Epithelial cell of prostate (primary cell): ENCODE results near the gene IGF2.

Source experiments
- DNase-seq: peaks from one replicate; pipeline ENCODE4 v3.0.0-alpha.2; 2011; ENCODE audit warnings: low read depth, low spot score
- H3K27ac ChIP-seq: fragments of 450-650 bp; 2 replicates; pipeline ENCODE4 v1.5.1; 2017; ENCODE audit warnings: mild to moderate bottlenecking

The IGF2 gene

GRCh38 chr11:2171591-2172003, 32.4 kb upstream of the IGF2 start, which contains the start of gene TH:
TSS of gene TH (minus strand) at chr11:2171815. CDS start at chr11:2171786, 29 bp downstream.
- H3K27ac ChIP-seq: no peak within 1 kb of the TSS
- DNase-seq: no peak

GRCh38 chr11:2169626-2170570, 30.7 kb upstream of the IGF2 start:
- no peak overlapping the region for H3K27ac ChIP-seq
- no peak for DNase-seq

GRCh38 chr11:2169005-2169378, 29.8 kb upstream of the IGF2 start:
- H3K27ac ChIP-seq: no peak overlapping the region

DNA sequence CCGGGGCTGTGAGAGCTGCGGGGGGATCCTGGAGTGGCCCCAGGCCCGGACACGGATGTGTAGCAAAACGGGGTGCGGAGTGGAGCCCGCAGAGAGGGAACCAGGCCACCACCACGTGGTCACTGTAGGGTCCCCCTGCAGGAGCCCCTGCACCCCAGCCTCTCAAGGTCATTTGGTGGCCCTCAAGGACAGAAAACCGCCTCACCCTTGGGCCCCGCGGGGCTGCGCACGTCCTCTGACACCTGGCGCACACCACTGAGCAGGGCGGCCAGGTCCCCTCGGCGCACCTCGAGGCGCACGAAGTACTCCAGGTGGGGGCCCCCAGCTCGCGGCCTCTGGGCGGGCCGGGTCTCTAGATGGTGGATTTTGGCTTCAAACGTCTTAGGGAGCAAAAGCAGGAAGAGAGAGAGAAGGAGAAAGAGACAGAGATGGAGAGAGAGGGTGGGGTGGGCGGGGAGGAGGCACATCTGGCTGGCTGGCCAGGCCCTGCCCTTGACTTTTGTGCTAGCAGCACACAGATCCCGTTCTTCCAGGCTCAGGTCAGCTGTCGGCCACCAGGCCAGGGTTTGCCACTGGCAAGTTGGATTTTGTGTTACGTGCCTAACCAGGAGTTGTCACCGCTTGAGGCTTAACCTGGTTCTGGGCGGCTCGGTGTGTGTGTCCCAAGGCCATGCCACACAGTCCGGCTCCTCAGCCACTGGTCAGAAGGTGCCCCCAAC, 29.3 kb upstream of the IGF2 start:
- H3K27ac ChIP-seq: no peak overlapping the region
- DNase-seq: no peak

More at GRCh38 chr11:2169005-2169378, 29.8 kb upstream of the IGF2 start:
- no peak for DNase-seq

- DNase-seq: no peak
- no peak overlapping the region for H3K27ac ChIP-seq
Measured at GRCh38 chr11:2167141-2168045, 28.2 kb upstream of the IGF2 start.

GRCh38 chr11:2166091-2166851, 27.1 kb upstream of the IGF2 start:
- no peak for DNase-seq
- H3K27ac ChIP-seq: no peak overlapping the region

- DNase-seq: no peak
Measured at GRCh38 chr11:2165571-2165970, 26.4 kb upstream of the IGF2 start.

DNA sequence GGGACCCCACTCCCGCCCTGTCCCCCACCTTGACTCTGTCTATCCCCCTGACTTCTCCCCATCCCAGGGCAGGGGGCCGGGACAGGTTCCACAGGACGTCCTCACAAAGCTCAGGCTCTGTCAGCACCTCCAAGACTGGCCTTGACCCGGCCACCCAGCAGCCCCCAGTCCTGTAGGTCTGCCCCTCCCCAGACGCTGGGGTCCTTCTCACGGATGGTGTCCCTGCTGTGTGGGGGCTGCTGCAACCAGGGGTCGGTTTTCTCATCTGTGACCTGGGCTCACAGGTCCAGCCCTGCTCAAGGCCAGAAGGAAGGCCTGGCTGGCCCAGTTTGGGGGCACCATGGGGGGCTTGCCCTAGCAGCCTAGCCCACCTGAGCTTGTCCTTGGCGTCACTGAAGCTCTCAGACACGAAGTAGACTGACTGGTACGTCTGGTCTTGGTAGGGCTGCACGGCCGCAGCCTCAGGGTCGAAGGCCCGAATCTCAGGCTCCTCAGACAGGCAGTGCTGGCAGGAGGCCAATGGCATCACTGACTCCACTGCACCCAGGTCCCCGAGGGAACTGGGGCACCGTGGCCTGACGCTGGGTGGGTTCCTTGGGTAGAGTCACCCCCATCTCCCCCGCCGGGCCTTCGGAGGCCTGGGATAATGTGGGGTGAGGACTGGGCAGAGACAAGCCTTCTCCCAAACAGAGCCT, 25.8 kb upstream of the IGF2 start:
- H3K27ac ChIP-seq: no peak overlapping the region
- DNase-seq: no peak

More at GRCh38 chr11:2165571-2165970, 26.4 kb upstream of the IGF2 start:
- no peak overlapping the region for H3K27ac ChIP-seq

- H3K27ac ChIP-seq: no peak overlapping the region
- no peak for DNase-seq
Measured at GRCh38 chr11:2164081-2164480, 24.9 kb upstream of the IGF2 start.

DNA sequence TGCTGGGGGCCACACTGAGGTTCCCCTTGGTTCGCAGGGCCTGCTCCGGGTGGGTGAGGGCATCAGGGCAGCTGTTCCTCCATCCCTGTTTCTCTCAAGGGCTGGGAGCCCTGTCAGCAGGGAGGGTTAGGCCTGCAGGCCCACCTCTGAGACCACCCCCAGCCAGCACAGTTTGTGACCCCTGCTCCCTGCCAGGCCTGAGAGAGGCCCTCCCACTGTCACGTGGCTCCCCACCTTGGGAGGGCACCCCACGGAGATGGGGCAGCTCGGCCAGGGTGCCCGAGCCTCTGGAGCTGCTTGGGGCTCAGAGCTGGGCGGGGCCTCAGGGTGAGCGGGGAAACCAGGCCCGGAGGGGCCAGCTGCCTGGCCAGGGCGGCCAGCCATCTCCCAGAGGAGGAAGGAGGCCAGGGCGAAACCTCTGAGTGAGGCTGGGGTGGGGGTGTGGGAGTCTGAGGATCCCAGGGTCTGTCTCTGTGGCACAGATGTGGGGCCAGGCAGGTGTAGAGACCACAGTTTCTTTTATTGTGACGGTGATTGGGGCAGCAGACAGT, 24.3 kb upstream of the IGF2 start:
- no peak for DNase-seq

DNA sequence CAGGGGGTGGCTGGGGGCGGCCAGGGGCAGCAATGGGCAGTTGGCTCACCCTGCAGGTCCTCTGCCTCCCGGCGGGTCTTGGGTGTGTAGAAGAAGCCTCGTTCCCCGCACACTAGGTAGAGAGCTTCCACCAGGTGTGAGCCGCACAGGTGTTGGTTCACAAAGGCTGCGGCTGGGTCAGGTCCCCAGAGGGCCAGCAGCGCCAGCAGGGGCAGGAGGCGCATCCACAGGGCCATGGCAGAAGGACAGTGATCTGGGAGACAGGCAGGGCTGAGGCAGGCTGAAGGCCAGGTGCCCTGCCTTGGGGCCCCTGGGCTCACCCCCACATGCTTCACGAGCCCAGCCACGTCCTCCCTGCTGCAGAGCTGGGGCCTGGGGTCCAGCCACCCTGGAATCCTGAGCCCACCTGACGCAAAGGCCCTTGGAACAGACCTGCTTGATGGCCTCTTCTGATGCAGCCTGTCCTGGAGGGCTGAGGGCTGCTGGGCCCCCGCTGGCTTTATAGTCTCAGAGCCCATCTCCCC, 21.6 kb upstream of the IGF2 start, which contains the start of gene INS:
INS (minus strand) TSS at position 474 of the 524 bp plus-strand sequence; CDS start at position 236, 238 bp downstream.
- DNase-seq: no peak
- H3K27ac ChIP-seq: no peak within 1 kb of the TSS

More for the DNA sequence above, 24.3 kb upstream of the IGF2 start:
- no peak overlapping the region for H3K27ac ChIP-seq

DNA sequence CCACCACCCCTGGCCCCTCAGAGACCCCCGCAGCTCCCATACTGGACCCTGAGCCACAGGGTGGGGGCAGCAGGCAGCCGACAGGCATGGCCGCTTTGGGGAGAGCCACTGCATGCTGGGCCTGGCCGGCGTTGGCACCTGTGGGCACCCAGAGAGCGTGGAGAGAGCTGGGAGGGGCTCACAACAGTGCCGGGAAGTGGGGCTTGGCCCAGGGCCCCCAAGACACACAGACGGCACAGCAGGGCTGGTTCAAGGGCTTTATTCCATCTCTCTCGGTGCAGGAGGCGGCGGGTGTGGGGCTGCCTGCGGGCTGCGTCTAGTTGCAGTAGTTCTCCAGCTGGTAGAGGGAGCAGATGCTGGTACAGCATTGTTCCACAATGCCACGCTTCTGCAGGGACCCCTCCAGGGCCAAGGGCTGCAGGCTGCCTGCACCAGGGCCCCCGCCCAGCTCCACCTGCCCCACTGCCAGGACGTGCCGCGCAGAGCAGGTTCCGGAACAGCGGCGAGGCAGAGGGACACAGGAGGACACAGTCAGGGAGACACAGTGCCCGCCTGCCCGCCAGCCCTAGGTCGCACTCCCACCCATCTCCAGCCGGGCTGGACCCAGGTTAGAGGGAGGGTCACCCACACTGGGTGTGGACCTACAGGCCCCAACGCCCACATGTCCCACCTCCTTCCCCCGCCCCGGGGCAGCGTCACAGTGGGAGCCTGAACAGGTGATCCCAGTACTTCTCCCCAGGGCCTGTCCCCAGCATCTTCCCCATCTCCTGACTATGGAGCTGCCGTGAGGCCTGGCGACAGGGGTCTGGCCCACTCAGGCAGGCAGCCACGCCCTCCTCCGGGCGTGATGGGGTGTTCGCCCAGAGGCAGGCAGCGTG, 20.6 kb upstream of the IGF2 start:
- DNase-seq: no peak
- no peak overlapping the region for H3K27ac ChIP-seq

- H3K27ac ChIP-seq: no peak overlapping the region
Measured at GRCh38 chr11:2158966-2159365, 19.8 kb upstream of the IGF2 start.

DNA sequence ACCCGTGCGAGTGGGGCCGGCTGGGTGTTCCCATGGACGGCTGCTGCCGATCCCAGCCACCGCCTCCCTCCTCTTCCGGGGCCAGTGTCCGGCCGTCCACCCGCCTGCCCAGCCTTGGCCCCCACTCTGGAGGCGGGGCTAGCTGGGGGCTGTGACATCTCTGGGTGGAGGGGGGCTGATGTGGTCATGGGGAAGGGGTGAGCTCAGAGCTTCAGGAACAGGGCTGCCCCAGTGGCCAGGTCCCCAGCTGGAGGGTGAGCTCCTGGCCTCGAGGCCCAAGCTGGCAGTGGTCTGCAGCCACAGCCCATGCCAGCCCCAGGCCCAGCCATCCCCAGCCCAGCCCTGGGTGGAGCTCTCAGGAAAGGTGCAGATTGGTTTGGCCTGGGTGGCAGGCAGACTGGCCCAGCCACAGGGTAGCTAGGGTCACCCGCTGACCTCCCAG, 19.1 kb upstream of the IGF2 start:
- no peak for DNase-seq
- H3K27ac ChIP-seq: no peak overlapping the region

More at GRCh38 chr11:2158966-2159365, 19.8 kb upstream of the IGF2 start:
- DNase-seq: no peak

DNA sequence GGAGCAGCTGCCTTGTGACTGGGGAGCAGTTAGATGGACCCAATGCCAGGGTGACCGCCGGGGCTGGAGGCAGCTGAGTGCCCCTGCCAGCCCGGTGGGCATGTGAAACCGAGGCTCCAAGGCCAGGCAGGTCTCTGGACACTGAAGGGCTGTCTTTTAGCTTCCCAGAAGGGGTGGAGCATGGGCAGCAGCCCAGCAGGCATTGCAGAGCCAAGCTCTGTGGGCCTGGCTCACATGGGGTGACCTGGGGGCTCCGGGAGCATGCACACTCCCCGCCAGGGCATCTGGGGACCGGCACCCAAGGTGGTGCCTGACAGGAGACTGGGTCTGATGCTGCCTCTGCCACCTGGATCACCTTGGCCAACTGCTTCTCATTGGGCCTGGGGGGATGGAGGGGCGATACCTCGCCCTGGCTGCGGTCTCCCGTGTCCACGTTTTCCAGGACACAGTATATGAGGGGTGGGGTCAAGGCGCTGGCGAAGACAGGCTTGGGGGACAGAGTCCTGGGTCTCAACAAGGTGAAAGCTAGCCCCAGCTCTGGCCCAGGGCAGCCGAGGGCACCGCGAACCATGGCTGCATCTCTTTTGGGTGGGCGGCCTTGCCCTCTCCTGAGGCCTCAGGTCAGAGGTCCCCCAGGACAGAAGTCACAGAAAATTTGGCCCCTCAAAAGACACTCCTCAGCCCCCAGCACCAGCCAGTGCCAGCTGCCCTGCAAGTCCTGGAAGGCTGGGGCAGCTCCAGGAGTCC, 18.3 kb upstream of the IGF2 start:
- H3K27ac ChIP-seq: no peak overlapping the region
- DNase-seq: no peak

DNA sequence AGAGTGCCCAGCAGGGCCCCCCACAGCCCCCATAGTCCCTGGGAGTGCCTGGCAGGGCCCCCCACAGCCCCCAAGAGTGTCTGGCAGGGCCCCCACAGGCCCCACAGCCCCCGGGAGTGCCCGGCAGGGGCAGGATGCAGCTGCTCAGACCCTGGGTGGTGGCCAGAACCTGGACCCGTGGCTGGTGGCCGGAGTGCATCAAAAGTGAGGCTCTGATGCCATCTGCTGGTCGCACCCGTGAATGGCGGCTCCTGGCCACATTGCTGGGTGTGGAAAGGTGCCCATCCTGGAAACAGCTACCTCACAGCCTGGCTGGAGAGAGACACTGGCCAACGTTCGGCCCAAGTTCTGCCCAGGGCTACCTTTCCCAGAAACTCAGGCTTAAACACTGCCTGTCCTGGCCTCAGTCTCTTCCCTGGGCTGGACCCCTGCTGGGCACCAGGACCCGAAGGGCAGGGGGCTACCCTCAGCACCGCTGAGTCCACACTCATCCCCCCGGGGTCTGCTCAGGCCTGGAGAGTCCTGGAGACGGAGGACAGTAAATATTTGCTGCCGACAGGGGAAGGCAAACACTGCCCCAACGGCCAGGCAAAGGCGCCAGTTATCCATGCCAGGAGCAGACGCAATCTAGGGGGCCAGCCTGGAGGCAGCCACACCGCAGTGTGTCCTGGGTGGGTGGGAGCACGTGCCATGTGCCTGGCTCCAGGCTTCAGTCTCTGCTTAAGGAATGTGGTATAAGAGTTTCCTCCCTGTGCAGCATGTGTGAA, 17.4 kb upstream of the IGF2 start:
- no peak overlapping the region for H3K27ac ChIP-seq
- DNase-seq: no peak
